ENCODE measurements around the gene LRIG2.

GRCh38 chr1:113073479-113073950 is 517 bp downstream of the LRIG2 start:
- TF ChIP-seq, protein P1, sequence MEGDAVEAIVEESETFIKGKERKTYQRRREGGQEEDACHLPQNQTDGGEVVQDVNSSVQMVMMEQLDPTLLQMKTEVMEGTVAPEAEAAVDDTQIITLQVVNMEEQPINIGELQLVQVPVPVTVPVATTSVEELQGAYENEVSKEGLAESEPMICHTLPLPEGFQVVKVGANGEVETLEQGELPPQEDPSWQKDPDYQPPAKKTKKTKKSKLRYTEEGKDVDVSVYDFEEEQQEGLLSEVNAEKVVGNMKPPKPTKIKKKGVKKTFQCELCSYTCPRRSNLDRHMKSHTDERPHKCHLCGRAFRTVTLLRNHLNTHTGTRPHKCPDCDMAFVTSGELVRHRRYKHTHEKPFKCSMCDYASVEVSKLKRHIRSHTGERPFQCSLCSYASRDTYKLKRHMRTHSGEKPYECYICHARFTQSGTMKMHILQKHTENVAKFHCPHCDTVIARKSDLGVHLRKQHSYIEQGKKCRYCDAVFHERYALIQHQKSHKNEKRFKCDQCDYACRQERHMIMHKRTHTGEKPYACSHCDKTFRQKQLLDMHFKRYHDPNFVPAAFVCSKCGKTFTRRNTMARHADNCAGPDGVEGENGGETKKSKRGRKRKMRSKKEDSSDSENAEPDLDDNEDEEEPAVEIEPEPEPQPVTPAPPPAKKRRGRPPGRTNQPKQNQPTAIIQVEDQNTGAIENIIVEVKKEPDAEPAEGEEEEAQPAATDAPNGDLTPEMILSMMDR (IDR thresholded peaks at IDR 0.05; ENCODE audit: poor library complexity), result peak; percentile 52
- TF ChIP-seq EZH2 (IDR thresholded peaks at IDR 0.05; ENCODE audit: borderline replicate concordance) (no peak), EZH2phosphoT487 (IDR thresholded peaks at IDR 0.05; ENCODE audit: low read depth, severe bottlenecking, unreplicated experiment) (no peak)

All from hepatocyte (in vitro differentiated cells).